DND-41 (cell line): ENCODE data around the gene CLIP3.

ENCODE experiments used
- CTCF ChIP-seq: IDR thresholded peaks from 2 replicates; pipeline ENCODE4 v1.5.1; 2012; ENCODE audit warnings: borderline replicate concordance, low read length, moderate library complexity, mild to moderate bottlenecking; ENCODE audit not compliant: poor library complexity, severe bottlenecking; ENCODE audit errors: extremely low read depth
- EZH2 ChIP-seq: IDR thresholded peaks from 3 replicates; pipeline ENCODE4 v1.6.1; 2012; ENCODE audit warnings: borderline replicate concordance, low read depth, mild to moderate bottlenecking, moderate library complexity, low read length, inconsistent platforms; ENCODE audit not compliant: severe bottlenecking

GRCh38 chr19:35987571-35987896, 45.1 kb downstream of the CLIP3 start:
- TF ChIP-seq CTCF (no peak), EZH2 (no peak)
